AML-193 (cell line): ENCODE measurements around the gene B4GALNT3.

Experiments used
- DNase-seq, 2 experiments: peaks; one replicate each; lab custom pipeline; 2025; lab: John Stamatoyannopoulos, UW

B4GALNT3 gene

GRCh38 chr12:468671-469389 lies 9.1 kb downstream of the B4GALNT3 start:
- DNase-seq, result no peak

GRCh38 chr12:470133-470532 lies 10.4 kb downstream of the B4GALNT3 start:
- DNase-seq, result no peak

GRCh38 chr12:473198-473597 lies 13.5 kb downstream of the B4GALNT3 start:
- no peak for DNase-seq

- no peak for DNase-seq
These were observed 14.3 kb downstream of the B4GALNT3 start for GRCh38 chr12:473863-474577.

- DNase-seq, result no peak
These were observed 15.5 kb downstream of the B4GALNT3 start for GRCh38 chr12:475286-475685.

GRCh38 chr12:479161-479560 lies 19.4 kb downstream of the B4GALNT3 start:
- DNase-seq, result no peak

GRCh38 chr12:480831-481816 lies 21.4 kb downstream of the B4GALNT3 start:
- no peak for DNase-seq

- no peak for DNase-seq
These were observed 22.3 kb downstream of the B4GALNT3 start for GRCh38 chr12:482061-482460.

GRCh38 chr12:484096-484495 lies 24.4 kb downstream of the B4GALNT3 start:
- DNase-seq, result no peak

- no peak for DNase-seq
These were observed 30.5 kb downstream of the B4GALNT3 start for GRCh38 chr12:490260-490659.

- no peak for DNase-seq
These were observed 35.7 kb downstream of the B4GALNT3 start for GRCh38 chr12:495466-495865.

GRCh38 chr12:496736-497135 lies 37.0 kb downstream of the B4GALNT3 start:
- no peak for DNase-seq

- no peak for DNase-seq
These were observed 37.9 kb downstream of the B4GALNT3 start for GRCh38 chr12:497501-498160.

GRCh38 chr12:499837-500458 lies 40.2 kb downstream of the B4GALNT3 start:
- no peak for DNase-seq

GRCh38 chr12:501722-502447 lies 42.1 kb downstream of the B4GALNT3 start:
- DNase-seq, result no peak

GRCh38 chr12:503111-503761 lies 43.5 kb downstream of the B4GALNT3 start:
- DNase-seq, result no peak

- no peak for DNase-seq
These were observed 45.5 kb downstream of the B4GALNT3 start for GRCh38 chr12:505221-505620.

GRCh38 chr12:507391-507796 lies 47.7 kb downstream of the B4GALNT3 start:
- DNase-seq, result no peak

GRCh38 chr12:508145-508544 lies 48.4 kb downstream of the B4GALNT3 start:
- no peak for DNase-seq

GRCh38 chr12:508795-509194 lies 49.1 kb downstream of the B4GALNT3 start:
- DNase-seq, result no peak
